Measurements from ENCODE around the gene SNAI1. TPM values are rescaled to one million over a fixed set of nuclear protein-coding genes. Genes with fewer than 3 reads are reported as not detected.

SNAI1 gene
- total RNA-seq, 3 donors from 2014 or later (not counting 1 experiment from before 2014, with no cell fraction given) = 1.5 to 2.4 (median 2.1) TPM

DNA sequence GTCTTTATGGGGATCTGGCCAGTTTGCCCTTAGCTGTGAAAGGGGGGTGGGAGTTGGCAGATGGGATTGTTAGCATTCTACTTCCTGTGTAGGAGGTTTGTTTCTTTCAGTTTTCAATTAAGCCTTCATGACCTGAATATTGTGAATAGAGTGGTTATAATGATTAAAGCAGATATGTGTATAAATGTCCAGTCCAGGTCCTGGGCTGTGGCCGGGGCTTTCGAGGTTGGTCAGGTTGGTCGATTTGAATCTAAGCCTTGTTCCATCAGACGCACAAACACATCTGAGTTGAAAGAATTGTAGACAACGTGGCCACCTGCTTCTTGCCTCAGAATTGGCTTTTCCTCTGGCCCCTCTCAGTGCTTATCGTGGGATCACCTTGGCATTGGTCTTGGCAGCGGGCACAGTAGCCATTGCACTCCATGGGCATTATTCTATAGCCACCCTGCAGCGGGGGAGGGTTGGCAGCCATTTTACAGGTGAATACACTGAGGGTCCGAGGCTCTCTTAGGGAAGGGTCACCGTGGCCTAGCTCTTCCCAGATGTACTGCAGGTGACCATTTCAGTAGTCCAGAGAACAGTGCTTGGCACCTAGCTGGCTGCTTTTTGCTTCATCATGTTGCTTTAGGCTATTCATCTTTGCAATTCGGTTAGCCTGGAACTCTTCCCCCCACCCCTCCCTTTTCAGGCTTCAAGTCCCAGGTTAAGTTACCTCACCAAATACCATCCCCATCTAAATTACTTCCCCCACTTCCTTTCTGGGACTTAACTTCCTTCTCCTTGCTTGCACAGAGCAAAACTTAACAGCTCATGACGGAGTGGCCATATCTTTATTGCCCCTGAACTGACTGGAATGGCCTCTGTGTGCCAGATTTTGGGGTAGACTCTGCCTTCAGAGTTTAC is 45.5 kb upstream of the SNAI1 start:
- H3K4me1 ChIP-seq (ENCODE audit: control insufficient read depth, insufficient read depth, low read length) = peaks cover 36% of the 10 kb centered on the region

DNA sequence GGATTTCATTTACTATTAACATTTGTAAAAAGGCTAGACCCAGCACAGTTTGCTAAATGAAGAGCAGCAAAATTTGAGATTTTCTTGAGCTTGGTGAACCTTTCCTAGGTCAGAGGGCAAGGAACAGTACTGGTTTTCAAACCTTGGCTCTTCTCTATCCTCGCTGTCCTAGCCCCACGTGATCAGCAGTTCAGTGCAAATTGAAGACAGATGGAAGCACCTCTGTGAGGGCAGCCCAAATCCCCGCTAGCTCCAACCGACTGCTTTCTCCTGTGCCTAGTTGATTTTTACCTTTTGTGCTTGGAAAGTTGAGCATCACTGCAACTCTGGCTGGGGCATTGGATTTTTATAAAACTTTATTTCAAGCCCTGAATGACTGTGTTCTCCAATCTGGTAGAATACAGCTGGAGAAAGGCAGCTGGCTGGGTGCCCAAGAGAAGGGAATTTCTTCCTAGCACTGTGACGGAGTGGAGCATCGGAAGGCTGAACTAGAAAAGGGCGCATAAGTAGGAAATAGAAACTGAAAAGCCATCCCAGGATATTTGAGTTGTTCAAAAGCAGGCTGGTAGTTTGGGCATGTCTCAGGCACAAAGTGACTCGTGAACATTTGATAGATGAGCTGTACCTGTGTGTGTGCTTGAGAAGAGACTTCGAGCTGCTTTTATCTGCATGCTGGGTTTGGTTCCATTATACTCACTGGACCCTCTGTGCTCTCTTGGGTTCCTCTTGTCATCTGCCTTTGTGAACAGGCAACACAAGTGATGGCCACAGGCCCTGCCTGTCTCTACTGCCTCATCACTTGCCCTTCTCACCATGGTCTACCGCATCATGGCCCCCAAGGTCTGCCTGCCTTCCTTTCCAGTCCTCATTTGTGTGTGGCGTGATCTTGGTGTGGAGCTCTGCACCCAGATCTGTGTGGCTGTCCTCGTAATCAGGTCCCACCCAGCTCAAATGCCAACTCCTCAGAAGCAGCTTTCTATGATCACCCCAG is 44.3 kb upstream of the SNAI1 start:
- DNase-seq = no peak
- H3K4me1 ChIP-seq (ENCODE audit: control insufficient read depth, insufficient read depth, low read length) = peaks cover 36% of the 10 kb centered on the region
- Mint-ChIP-seq H3K27ac (peak overlapping the region; percentile 88 to 90), H3K4me1 (peaks cover 47 to 49% of the 10 kb centered on the region in 2 donors), H3K9me3 (no peaks in the 10 kb centered on the region), H3K27me3 (ENCODE audit: low read depth in 2 of 2) (no peaks in the 10 kb centered on the region), H3K36me3 (no peaks in the 10 kb centered on the region), H3K4me3 (peak overlapping the region; percentile 81)
- H3K36me3 ChIP-seq (ENCODE audit: control insufficient read depth, insufficient read depth, low read length) = peaks cover 9% of the 10 kb centered on the region
- intact Hi-C loops (cut with micrococcal nuclease) = no loop called here
- 91% methylated on average over 12 of the region's 12 CpGs for WGBS (ENCODE audit: insufficient coverage)
- TF ChIP-seq, protein P1, sequence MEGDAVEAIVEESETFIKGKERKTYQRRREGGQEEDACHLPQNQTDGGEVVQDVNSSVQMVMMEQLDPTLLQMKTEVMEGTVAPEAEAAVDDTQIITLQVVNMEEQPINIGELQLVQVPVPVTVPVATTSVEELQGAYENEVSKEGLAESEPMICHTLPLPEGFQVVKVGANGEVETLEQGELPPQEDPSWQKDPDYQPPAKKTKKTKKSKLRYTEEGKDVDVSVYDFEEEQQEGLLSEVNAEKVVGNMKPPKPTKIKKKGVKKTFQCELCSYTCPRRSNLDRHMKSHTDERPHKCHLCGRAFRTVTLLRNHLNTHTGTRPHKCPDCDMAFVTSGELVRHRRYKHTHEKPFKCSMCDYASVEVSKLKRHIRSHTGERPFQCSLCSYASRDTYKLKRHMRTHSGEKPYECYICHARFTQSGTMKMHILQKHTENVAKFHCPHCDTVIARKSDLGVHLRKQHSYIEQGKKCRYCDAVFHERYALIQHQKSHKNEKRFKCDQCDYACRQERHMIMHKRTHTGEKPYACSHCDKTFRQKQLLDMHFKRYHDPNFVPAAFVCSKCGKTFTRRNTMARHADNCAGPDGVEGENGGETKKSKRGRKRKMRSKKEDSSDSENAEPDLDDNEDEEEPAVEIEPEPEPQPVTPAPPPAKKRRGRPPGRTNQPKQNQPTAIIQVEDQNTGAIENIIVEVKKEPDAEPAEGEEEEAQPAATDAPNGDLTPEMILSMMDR (IDR thresholded peaks at IDR 0.05) = no peak
- ATAC-seq = no peak
- no peaks in the 10 kb centered on the region for H3K9me3 ChIP-seq (ENCODE audit: control insufficient read depth, insufficient read depth, low read length)
- H3K27me3 ChIP-seq (ENCODE audit: control insufficient read depth, insufficient read depth, low read length) = no peaks in the 10 kb centered on the region
- no peak overlapping the region for H3K27ac ChIP-seq (ENCODE audit: low read length)
- H3K4me3 ChIP-seq (ENCODE audit: low read length) = no peak overlapping the region

More for the DNA sequence above, 45.5 kb upstream of the SNAI1 start:
- Mint-ChIP-seq H3K4me3 (peak overlapping the region; percentile 95), H3K27ac (peak overlapping the region; percentile 88 to 90), H3K36me3 (no peaks in the 10 kb centered on the region), H3K27me3 (ENCODE audit: low read depth in 2 of 2) (no peaks in the 10 kb centered on the region), H3K9me3 (no peaks in the 10 kb centered on the region), H3K4me1 (peaks cover 47 to 49% of the 10 kb centered on the region in 2 donors)
- peaks cover 2% of the 10 kb centered on the region for H3K36me3 ChIP-seq (ENCODE audit: control insufficient read depth, insufficient read depth, low read length)
- ATAC-seq (peak in 2 of 3 donors; percentile 6 to 38), DNase-seq (peak in 1 of 2 donors; percentile 49)
- H3K4me3 ChIP-seq (ENCODE audit: low read length) = peak overlapping the region; percentile 99
- TF ChIP-seq, protein P1 (IDR thresholded peaks at IDR 0.05) = no peak
- WGBS (ENCODE audit: insufficient coverage) = 16% methylated on average over 12 of the region's 12 CpGs
- H3K9me3 ChIP-seq (ENCODE audit: control insufficient read depth, insufficient read depth, low read length) = no peaks in the 10 kb centered on the region
- H3K27ac ChIP-seq (ENCODE audit: low read length) = peak overlapping the region; percentile 92
- H3K27me3 ChIP-seq (ENCODE audit: control insufficient read depth, insufficient read depth, low read length) = no peaks in the 10 kb centered on the region
- intact Hi-C loops (cut with micrococcal nuclease) = no loop called here

DNA sequence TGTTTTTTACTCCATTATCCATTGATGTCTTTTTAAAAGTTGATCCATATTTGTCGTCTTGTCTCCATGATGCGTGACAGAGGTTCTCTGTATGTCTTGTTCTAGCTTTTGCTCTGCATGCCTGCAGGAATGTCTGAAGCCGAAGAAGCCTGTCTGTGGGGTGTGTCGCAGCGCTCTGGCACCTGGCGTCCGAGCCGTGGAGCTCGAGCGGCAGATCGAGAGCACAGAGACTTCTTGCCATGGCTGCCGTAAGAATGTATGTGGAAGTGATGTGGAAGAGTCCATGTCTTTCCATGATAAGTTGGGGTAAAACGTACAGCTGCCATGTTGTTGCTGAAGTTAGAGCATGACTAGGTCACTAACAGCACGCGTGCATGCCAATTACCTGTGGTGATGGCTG is 41.3 kb upstream of the SNAI1 start:
- no peaks in the 10 kb centered on the region for H3K27me3 Mint-ChIP-seq (ENCODE audit: low read depth in 2 of 2)
- ATAC-seq (no peak), DNase-seq (no peak)
- no peaks in the 10 kb centered on the region for H3K36me3 Mint-ChIP-seq
- H3K4me3 ChIP-seq (ENCODE audit: low read length) = no peak overlapping the region
- TF ChIP-seq, protein P1 (IDR thresholded peaks at IDR 0.05) = no peak
- peaks cover 24% of the 10 kb centered on the region for H3K4me1 ChIP-seq (ENCODE audit: control insufficient read depth, insufficient read depth, low read length)
- no peaks in the 10 kb centered on the region for H3K27me3 ChIP-seq (ENCODE audit: control insufficient read depth, insufficient read depth, low read length)
- no peaks in the 10 kb centered on the region for H3K9me3 Mint-ChIP-seq
- no peak overlapping the region for H3K27ac ChIP-seq (ENCODE audit: low read length)
- 98% methylated on average over 15 of the region's 15 CpGs for WGBS (ENCODE audit: insufficient coverage)
- intact Hi-C loops (cut with micrococcal nuclease) = no loop called here
- H3K27ac Mint-ChIP-seq = peak overlapping the region in 1 of 2 donors; percentile 11
- peaks cover 28% of the 10 kb centered on the region for H3K36me3 ChIP-seq (ENCODE audit: control insufficient read depth, insufficient read depth, low read length)
- H3K4me3 Mint-ChIP-seq = no peak overlapping the region
- no peaks in the 10 kb centered on the region for H3K9me3 ChIP-seq (ENCODE audit: control insufficient read depth, insufficient read depth, low read length)
- peaks cover 55 to 56% of the 10 kb centered on the region in 2 donors for H3K4me1 Mint-ChIP-seq

Measured in natural killer cell (primary cell).